GM12878 (cell line): ENCODE measurements around the gene HOXB6. TPM values are rescaled to one million over a fixed set of nuclear protein-coding genes. Genes with fewer than 3 reads are reported as not detected.

Experiments used
- ATF7 ChIP-seq: fragments of 450-650 bp; IDR thresholded peaks from 2 replicates; pipeline ENCODE4 v1.6.1; 2016; ENCODE audit warnings: low read depth, mild to moderate bottlenecking
- BRCA1 ChIP-seq: IDR thresholded peaks from 2 replicates; pipeline ENCODE4 v1.6.1; 2011; ENCODE audit warnings: low read depth, low read length, improper control_type of control experiment
- GABPA ChIP-seq: IDR thresholded peaks from 2 replicates; pipeline ENCODE4 v1.6.1; 2014; ENCODE audit warnings: antibody characterized with exemption, low read depth, mild to moderate bottlenecking, inconsistent platforms
- IKZF2 ChIP-seq, 2 experiments: fragments of 450-650 bp; IDR thresholded peaks; 2 replicates each; pipeline ENCODE4 v1.6.1; 2017; ENCODE audit warnings: mild to moderate bottlenecking in 2 of 2, moderate library complexity in 2 of 2
- MXI1 ChIP-seq: fragments of 150-350 bp; IDR thresholded peaks from 2 replicates; pipeline ENCODE4 v1.6.1; 2011; ENCODE audit warnings: low read depth, mild to moderate bottlenecking, inconsistent platforms, low read length, improper control_type of control experiment
- NFXL1 ChIP-seq: fragments of 450-650 bp; IDR thresholded peaks from 2 replicates; pipeline ENCODE4 v1.6.1; 2017; ENCODE audit warnings: antibody characterized with exemption, mild to moderate bottlenecking, borderline replicate concordance
- SREBF2 ChIP-seq: IDR thresholded peaks from 2 replicates; pipeline ENCODE4 v1.6.1; 2012; ENCODE audit warnings: mild to moderate bottlenecking, low read length
- ZNF207 ChIP-seq: fragments of 450-650 bp; IDR thresholded peaks from 2 replicates; pipeline ENCODE4 v1.6.1; 2014; ENCODE audit warnings: antibody characterized with exemption, mild to moderate bottlenecking, borderline replicate concordance
- ZZZ3 ChIP-seq: IDR thresholded peaks from 2 replicates; pipeline ENCODE4 v1.6.1; 2011; ENCODE audit warnings: low read depth; ENCODE audit not compliant: control insufficient read depth, insufficient read length
- polyA plus RNA-seq, 11 experiments: library from polyadenylated mRNA; depleted of rRNA in 4 of 11; unstranded in 6 of 11; stranded (reverse) in 5 of 11; fragments of >200 nt; fragmentation: Nextera tagmentation in 4 of 11; fragmentation: Illumina TruSeq in 1 of 11; extraction: Ambion mirVana in 4 of 11; extraction: Trizol in 1 of 11; gene quantifications; 1 replicate in 1 of 11; 2 replicates in 10 of 11; pipeline versions ENCODE4 v1.2.1 to v1.2.3, GENCODE V29; 2011 to 2016; ENCODE audit warnings: inconsistent platforms in 2 of 11, missing spikeins in 2 of 11, low read depth in 1 of 11
- total RNA-seq, 4 experiments: library from RNA; depleted of rRNA in 3 of 4; stranded (reverse); fragments of >200 nt in 3 of 4; fragmentation: Illumina TruSeq in 1 of 4; extraction: Trizol in 1 of 4; gene quantifications; 2 replicates each; pipeline versions ENCODE4 v1.2.1 to v1.2.3, GENCODE V29; 2013 to 2021
- TF ChIP-seq, protein P1 (sequence below): fragments of 450-650 bp; conservative IDR thresholded peaks from 2 replicates; pipeline ENCODE4 v1.6.1; 2017; ENCODE audit warnings: mild to moderate bottlenecking, moderate library complexity
- TF ChIP-seq, protein P2 (sequence below): fragments of 450-650 bp; IDR thresholded peaks from 2 replicates; pipeline ENCODE4 v1.6.1; 2016; ENCODE audit warnings: mild to moderate bottlenecking

HOXB6 gene
- total and polyA plus RNA-seq, 10 of the 15 experiments (the other 5 are each of a cell fraction or from before 2014, with no cell fraction given) = 0.04 to 0.51 (median 0.09) TPM; not detected in 2

DNA sequence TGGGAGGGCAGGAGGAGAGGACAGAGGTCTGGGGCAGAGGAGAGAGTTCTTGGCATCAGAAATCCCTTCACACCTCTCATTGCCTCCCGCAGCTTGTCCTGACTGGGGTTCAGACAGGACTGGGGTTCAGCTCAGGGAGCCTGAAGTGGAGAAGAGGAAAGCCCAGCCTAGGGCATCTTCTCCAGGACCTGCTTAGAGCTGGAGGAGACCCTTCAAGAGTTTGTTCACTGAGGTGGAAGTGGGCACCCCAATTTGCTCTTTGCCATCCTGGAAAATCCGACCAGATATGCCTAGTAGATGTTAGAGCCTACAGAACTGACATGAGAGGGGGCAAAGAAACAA is 16.7 kb downstream of the HOXB6 start (continued):
- TF ChIP-seq ZZZ3 (no peak), SREBF2 (no peak), NFXL1 (no peak), IKZF2 (IDR thresholded peaks at IDR 0.05) (no peak), ATF7 (no peak), BRCA1 (no peak), ZNF207 (no peak), MXI1 (no peak), GABPA (no peak)
- TF ChIP-seq, protein P1, sequence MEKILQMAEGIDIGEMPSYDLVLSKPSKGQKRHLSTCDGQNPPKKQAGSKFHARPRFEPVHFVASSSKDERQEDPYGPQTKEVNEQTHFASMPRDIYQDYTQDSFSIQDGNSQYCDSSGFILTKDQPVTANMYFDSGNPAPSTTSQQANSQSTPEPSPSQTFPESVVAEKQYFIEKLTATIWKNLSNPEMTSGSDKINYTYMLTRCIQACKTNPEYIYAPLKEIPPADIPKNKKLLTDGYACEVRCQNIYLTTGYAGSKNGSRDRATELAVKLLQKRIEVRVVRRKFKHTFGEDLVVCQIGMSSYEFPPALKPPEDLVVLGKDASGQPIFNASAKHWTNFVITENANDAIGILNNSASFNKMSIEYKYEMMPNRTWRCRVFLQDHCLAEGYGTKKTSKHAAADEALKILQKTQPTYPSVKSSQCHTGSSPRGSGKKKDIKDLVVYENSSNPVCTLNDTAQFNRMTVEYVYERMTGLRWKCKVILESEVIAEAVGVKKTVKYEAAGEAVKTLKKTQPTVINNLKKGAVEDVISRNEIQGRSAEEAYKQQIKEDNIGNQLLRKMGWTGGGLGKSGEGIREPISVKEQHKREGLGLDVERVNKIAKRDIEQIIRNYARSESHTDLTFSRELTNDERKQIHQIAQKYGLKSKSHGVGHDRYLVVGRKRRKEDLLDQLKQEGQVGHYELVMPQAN = no peak
- TF ChIP-seq, protein P2, sequence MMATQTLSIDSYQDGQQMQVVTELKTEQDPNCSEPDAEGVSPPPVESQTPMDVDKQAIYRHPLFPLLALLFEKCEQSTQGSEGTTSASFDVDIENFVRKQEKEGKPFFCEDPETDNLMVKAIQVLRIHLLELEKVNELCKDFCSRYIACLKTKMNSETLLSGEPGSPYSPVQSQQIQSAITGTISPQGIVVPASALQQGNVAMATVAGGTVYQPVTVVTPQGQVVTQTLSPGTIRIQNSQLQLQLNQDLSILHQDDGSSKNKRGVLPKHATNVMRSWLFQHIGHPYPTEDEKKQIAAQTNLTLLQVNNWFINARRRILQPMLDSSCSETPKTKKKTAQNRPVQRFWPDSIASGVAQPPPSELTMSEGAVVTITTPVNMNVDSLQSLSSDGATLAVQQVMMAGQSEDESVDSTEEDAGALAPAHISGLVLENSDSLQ = no peak
- TF ChIP-seq, all 136 proteins: peak for 0
